WI38 (cell line): ENCODE data around the gene BRSK2.

Experiments used
- H3K4me3 ChIP-seq: 2 replicates; pipeline ENCODE4 v1.5.1; 2011; ENCODE audit warnings: low read depth, mild to moderate bottlenecking, control low read depth, low read length
- CTCF ChIP-seq: IDR thresholded peaks from 2 replicates; pipeline ENCODE4 v1.5.1; 2012; ENCODE audit warnings: low read depth, mild to moderate bottlenecking, control low read depth, low read length

BRSK2 gene

GRCh38 chr11:1368216-1368615, 21.5 kb upstream of the BRSK2 start:
- TF ChIP-seq CTCF = no peak
- H3K4me3 ChIP-seq = no peak overlapping the region

GRCh38 chr11:1368966-1369365, 20.8 kb upstream of the BRSK2 start:
- no peak for TF ChIP-seq CTCF
- no peak overlapping the region for H3K4me3 ChIP-seq

GRCh38 chr11:1369371-1370005, 20.2 kb upstream of the BRSK2 start:
- no peak overlapping the region for H3K4me3 ChIP-seq
- TF ChIP-seq CTCF = no peak

DNA sequence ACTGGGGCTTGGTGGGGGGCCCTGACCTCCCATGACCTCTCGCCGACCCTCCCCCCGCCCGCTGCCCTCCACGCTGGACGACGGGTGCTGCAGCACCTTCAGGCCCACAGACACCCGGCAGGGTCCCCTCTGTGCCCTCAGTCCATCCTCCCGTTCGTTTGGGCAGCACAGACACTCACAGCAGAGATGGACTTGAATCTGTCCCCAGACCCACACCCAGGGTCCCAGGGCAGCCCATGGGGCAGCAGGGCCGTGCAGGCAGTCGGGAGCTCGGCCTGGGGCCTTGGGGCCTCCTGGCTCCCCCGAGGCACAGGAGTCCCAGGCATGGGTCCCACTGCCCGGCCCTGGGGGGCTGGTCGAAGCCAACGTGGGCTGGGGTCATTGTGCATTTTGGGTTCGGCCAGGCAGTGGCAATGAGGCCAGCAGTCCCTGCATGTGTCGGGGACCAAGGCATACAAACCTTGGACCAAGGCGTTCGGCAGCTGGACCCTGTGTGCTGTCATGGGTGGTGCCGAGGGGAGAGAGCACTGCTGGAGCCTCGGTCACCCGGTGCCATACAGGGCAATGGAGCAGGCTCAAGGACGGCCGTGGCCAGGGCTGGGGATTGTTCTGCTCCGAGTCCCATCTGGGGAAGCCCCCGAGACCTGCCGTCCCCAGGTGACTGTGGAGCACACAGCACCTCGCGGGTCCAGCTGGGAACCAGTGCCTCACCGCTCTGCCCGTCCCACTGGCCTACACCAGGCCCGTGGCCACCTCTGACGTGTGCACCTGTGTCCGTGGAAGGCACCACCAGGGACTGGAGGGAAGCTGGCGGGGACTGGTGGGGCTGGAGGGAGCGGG, 19.3 kb upstream of the BRSK2 start:
- H3K4me3 ChIP-seq = no peak overlapping the region
- TF ChIP-seq CTCF = no peak

- no peak overlapping the region for H3K4me3 ChIP-seq
- no peak for TF ChIP-seq CTCF
Observed at GRCh38 chr11:1371026-1371325, 18.8 kb upstream of the BRSK2 start.

DNA sequence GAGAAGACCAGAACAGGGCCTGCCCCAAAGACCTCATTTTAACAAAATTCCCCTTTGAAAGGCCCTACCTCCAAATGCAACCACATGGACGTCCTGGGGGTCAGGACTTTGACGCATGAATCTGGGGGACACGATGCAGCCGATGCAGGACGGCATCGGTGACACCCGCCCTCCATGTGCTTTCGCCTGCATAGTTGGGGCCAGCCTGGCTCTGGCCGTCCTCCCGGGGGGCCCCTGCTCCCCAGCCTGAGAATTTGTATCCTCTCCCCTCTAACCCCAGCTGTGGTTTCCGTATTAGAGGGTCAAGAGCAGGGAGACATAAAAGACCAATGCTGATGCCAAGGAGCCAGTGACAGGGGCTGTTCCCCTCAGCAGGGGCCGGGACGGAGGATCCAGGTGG, 18.4 kb upstream of the BRSK2 start:
- no peak for TF ChIP-seq CTCF
- H3K4me3 ChIP-seq = no peak overlapping the region

GRCh38 chr11:1371836-1372465, 17.8 kb upstream of the BRSK2 start:
- H3K4me3 ChIP-seq = no peak overlapping the region
- TF ChIP-seq CTCF = no peak
